Neural crest cell (in vitro differentiated cells): ENCODE measurements around the gene FOXJ3. TPM values are rescaled to one million over a fixed set of nuclear protein-coding genes. Genes with fewer than 3 reads are reported as not detected.

Source experiments
- DNase-seq: peaks from one replicate; pipeline ENCODE4 v3.0.0; 2021; ENCODE audit warnings: low read depth, mixed read lengths, low spot score
- H3K27ac Mint-ChIP-seq: one replicate; pipeline ENCODE4 v1.8.0; 2021; ENCODE audit warnings: mild to moderate bottlenecking, mixed read lengths; ENCODE audit not compliant: unreplicated experiment
- H3K27me3 Mint-ChIP-seq: 2 replicates; pipeline ENCODE4 v1.8.0; 2021; ENCODE audit warnings: low read depth, mild to moderate bottlenecking, mixed read lengths
- H3K36me3 Mint-ChIP-seq: 2 replicates; pipeline ENCODE4 v1.8.0; 2021; ENCODE audit warnings: low read depth, mild to moderate bottlenecking, mixed read lengths
- H3K4me1 Mint-ChIP-seq: 2 replicates; pipeline ENCODE4 v1.8.0; 2021; ENCODE audit warnings: mixed read lengths
- H3K4me3 Mint-ChIP-seq: one replicate; pipeline ENCODE4 v1.8.0; 2021; ENCODE audit warnings: mild to moderate bottlenecking, mixed read lengths
- H3K9me3 Mint-ChIP-seq: 2 replicates; pipeline ENCODE4 v1.8.0; 2021; ENCODE audit warnings: mixed read lengths
- CTCF ChIP-seq: fragments of 200-600 bp; sonication (generic); conservative IDR thresholded peaks from 2 replicates; pipeline ENCODE4 v1.5.0; 2021; ENCODE audit warnings: antibody characterized with exemption, mild to moderate bottlenecking
- total RNA-seq: library from RNA; stranded (reverse); gene quantifications from 2 replicates; pipeline ENCODE4 v1.2.1, GENCODE V29; 2021

FOXJ3 gene
- total RNA-seq, 1 donor from 2014 or later = 40.2 TPM

DNA sequence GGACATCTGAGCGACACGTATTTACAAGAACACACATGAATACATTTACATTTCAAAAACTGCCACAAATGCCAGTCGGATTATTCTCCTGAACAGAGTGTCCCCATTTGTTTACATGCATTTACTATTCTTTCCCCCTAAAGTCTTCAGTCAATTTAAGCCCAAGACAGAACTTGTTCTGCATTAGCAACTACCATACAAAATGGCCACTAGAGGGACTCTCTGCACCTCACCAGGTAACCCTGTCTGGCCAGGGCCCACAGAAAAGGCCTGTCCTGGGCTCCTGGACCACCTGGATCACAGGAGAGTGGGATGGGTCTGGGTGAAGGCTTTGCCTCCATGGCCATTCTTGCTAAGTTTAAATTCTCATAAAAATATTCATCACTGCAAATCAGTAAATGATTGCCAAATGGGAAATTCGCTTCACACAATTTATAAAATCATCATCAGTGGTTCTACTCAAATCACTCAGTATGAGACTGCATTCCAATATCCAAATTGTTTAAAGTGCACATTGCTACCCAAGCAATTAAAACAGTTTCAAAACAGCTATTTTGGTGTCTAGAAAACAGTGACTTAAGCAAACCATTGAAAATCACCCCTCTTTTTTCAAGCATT, 158.0 kb downstream of the FOXJ3 start:
- Mint-ChIP-seq H3K9me3 (no peaks in the 10 kb centered on the region), H3K4me3 (no peak overlapping the region), H3K27ac (no peak overlapping the region), H3K27me3 (no peaks in the 10 kb centered on the region), H3K36me3 (peaks cover 3% of the 10 kb centered on the region), H3K4me1 (peaks cover 15% of the 10 kb centered on the region)
- TF ChIP-seq CTCF = peak; percentile 83
- DNase-seq = no peak

DNA sequence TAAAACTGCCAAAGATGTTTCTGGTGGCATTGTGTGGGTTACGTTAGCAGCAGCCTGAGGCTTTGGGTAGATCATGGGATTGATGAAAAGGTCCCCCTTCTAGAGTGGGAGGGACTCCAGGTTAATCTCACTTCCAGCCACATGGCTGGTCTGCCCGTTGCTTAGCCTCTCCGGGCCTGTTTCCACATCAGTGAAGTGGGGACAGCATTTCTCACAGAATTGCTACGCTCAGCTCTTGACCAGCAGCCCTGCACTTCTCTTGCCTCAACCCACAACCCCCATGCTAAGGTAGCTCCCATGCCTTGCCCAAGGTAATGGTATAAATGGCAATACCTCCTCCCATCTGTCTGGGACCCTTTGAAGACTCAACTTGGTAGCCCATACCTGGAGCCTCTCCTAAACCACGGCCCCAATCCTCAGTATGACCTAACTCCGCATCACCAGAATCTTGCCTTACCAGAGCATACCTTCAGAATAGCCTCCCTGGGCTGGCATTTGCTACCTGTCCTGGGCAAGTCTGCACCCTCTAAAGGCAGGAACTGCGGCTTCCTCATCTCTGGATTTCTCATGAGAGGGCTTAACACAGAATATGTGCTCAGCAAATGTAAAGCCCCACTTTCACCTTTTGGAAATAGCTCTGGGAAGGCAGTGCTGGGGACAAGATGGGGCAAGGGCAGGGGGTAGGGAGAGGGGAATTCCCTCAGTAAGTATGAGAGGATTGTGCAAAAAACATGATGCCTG, 159.6 kb downstream of the FOXJ3 start:
- Mint-ChIP-seq H3K27ac (no peak overlapping the region), H3K36me3 (no peaks in the 10 kb centered on the region), H3K9me3 (no peaks in the 10 kb centered on the region), H3K4me3 (no peak overlapping the region), H3K4me1 (peaks cover 23% of the 10 kb centered on the region), H3K27me3 (no peaks in the 10 kb centered on the region)
- TF ChIP-seq CTCF = no peak
- no peak for DNase-seq

DNA sequence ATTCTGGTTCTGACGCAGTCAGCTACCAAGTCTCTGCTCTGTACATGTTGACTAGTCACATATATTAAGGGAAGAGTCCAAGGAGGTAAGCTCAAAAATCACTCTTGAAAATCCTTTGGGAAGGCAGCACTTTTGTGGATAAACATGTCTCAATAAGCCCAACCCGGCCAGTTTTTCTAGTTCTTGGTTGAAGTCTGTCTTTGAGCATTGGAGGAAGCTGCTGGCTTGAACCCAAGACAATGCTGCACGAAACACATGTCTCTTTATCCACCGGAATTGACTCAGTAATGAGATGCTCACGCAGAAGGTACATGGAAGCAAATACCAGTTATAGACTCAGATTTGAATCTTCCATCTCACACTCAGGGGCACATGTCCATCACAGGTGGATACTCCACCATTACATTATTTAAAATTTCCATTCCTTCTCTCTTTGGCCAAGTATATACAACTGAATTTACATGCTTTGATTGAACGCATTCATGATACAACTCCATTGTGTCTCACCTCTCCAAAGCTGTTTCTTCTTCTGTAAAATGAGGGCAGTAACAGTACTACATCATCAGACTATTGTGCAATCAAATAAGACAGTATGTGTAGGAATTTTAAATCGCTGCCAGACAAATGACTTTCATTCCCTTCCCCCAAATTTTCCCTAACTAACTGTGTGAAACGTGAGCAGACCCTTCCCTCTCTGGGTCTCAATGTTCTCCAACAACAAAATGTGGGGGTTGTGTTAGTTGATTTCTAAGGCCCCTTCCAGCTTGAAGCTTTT, 160.9 kb downstream of the FOXJ3 start:
- no peak for TF ChIP-seq CTCF
- H3K9me3 Mint-ChIP-seq = no peaks in the 10 kb centered on the region
- H3K4me1 Mint-ChIP-seq = peaks cover 23% of the 10 kb centered on the region
- DNase-seq = no peak
- H3K4me3 Mint-ChIP-seq = no peak overlapping the region
- peak overlapping the region; percentile 6 for H3K27ac Mint-ChIP-seq
- no peaks in the 10 kb centered on the region for H3K36me3 Mint-ChIP-seq
- H3K27me3 Mint-ChIP-seq = no peaks in the 10 kb centered on the region

DNA sequence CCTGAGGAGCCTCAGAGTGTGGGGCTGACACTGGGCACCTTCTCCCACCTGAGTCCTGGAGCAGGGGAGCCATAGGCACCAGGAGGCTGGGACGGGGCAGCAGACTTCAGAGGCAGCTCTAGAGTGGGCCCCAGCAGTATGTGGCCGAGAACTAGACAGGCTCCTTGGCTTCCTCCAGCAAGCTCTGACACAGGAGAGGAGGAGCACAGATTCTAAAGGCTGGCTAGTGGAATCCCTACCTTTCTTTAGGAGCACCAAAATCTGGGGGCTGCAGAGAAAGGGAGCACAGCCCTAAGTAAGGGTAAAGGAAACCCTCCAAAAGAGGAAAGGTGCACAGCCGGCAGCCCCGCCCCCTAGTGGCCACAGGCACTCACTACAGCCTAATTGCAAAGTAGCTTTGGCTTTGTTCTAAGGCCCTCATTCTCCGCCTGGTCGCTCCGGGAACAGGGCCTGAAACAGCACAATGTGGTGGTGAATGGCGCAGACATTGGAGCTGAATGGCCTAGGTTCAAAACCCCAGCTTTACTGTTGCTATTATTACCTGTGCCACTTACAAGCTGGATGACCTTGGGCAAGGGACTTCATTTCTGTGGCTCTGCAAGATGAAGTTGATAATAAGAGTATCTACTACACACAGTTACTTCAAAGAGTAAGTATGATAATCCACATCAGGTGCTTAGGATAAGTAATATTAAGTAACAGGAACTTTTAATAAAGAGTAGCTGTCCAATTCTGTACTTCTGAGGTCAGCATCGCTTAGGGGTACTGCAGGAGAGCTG, 161.7 kb downstream of the FOXJ3 start:
- DNase-seq = peak; percentile 79
- H3K4me1 Mint-ChIP-seq = peaks cover 23% of the 10 kb centered on the region
- TF ChIP-seq CTCF = peak; percentile 97
- H3K27ac Mint-ChIP-seq = no peak overlapping the region
- no peak overlapping the region for H3K4me3 Mint-ChIP-seq
- no peaks in the 10 kb centered on the region for H3K27me3 Mint-ChIP-seq
- H3K9me3 Mint-ChIP-seq = no peaks in the 10 kb centered on the region
- H3K36me3 Mint-ChIP-seq = no peaks in the 10 kb centered on the region

- H3K27ac Mint-ChIP-seq = peak overlapping the region; percentile 87
- no peak for TF ChIP-seq CTCF
- peak overlapping the region; percentile 51 for H3K4me3 Mint-ChIP-seq
- no peaks in the 10 kb centered on the region for H3K9me3 Mint-ChIP-seq
- H3K4me1 Mint-ChIP-seq = peaks cover 21% of the 10 kb centered on the region
- H3K36me3 Mint-ChIP-seq = no peaks in the 10 kb centered on the region
- no peaks in the 10 kb centered on the region for H3K27me3 Mint-ChIP-seq
- no peak for DNase-seq
Observed at GRCh38 chr1:42172381-42173133, 162.5 kb downstream of the FOXJ3 start.
